ENCODE measurements around the gene AFG1L. TPM values are rescaled to one million over a fixed set of nuclear protein-coding genes. Genes with fewer than 3 reads are reported as not detected.
"Not testable (repeated sequence)": the region's sequence is repeated elsewhere in the genome, so short reads cannot be mapped to it uniquely, and the experiment has no call there.

The AFG1L gene
- total RNA-seq, 4 donors from 2014 or later = 2.8 to 10.5 (median 3.9) TPM

DNA sequence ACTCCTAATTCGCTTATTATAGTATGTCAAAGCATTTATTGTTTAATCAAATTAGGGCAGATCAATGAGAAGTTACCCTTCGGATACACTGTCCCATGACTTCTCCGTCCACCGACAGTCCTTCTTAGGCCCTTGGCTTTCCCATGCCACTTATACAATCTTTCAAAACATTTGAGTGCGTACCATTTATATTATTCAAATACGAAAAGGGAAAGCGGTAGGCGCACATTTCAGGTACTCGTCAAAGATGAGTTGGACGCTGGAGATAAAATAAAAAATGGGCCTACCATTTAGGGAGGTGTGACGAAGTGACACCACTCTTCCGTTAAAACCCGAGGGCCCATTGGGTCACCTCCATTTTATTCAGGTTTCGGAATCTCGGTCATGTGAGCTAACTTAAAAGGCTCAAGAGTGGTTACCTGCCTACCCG is 542 bp upstream of the AFG1L start:
- Histone ChIP-seq H3K9me3 (no peaks in the 10 kb centered on the region), H3K4me1 (peaks cover 7 to 17% (median 7%) of the 10 kb centered on the region in 3 donors), H3K4me3 (peak overlapping the region; percentile 70 to 93 (median 85)), H3K27ac (peak overlapping the region; percentile 94 to 99 (median 95)), H3K36me3 (no peaks in the 10 kb centered on the region), H3K27me3 (no peaks in the 10 kb centered on the region)
- no peak for TF ChIP-seq POLR2A (IDR thresholded peaks at IDR 0.05)
- TF ChIP-seq, protein P1, sequence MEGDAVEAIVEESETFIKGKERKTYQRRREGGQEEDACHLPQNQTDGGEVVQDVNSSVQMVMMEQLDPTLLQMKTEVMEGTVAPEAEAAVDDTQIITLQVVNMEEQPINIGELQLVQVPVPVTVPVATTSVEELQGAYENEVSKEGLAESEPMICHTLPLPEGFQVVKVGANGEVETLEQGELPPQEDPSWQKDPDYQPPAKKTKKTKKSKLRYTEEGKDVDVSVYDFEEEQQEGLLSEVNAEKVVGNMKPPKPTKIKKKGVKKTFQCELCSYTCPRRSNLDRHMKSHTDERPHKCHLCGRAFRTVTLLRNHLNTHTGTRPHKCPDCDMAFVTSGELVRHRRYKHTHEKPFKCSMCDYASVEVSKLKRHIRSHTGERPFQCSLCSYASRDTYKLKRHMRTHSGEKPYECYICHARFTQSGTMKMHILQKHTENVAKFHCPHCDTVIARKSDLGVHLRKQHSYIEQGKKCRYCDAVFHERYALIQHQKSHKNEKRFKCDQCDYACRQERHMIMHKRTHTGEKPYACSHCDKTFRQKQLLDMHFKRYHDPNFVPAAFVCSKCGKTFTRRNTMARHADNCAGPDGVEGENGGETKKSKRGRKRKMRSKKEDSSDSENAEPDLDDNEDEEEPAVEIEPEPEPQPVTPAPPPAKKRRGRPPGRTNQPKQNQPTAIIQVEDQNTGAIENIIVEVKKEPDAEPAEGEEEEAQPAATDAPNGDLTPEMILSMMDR (IDR thresholded peaks at IDR 0.05) = no peak
- intact Hi-C loops (cut with DNase I) = no loop called here
- whole genome bisulfite sequencing, 2 donors = 30 to 31% methylated on average over 16 of the region's 16 CpGs
- no peak for DNase-seq

DNA sequence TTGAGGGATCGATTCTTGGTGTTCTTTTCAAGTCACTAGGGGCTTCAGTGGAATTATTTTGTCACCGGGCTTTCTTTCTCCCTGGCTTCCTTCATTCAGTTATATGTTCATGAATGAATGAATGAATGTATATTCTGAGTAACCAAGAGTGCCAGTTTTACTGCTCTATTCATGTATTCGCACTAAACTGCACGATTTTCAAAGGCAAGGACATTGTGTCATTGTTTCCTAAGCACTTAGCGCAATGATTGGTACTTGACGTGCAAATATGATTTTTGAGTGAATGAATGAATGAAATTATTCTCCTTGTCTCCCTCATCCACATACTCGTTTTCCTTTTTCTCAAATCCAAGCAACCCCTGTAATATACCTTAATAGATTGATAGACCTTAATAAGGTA is 822 bp downstream of the AFG1L start:
- no peak for DNase-seq
- H3K36me3 ChIP-seq = no peaks in the 10 kb centered on the region
- H3K9me3 ChIP-seq = no peaks in the 10 kb centered on the region
- H3K27me3 ChIP-seq = no peaks in the 10 kb centered on the region
- peaks cover 7 to 17% (median 7%) of the 10 kb centered on the region in 3 donors for H3K4me1 ChIP-seq
- TF ChIP-seq POLR2A (IDR thresholded peaks at IDR 0.05) = no peak
- TF ChIP-seq, protein P1 (IDR thresholded peaks at IDR 0.05) = no peak
- peak overlapping the region; percentile 70 to 93 (median 85) for H3K4me3 ChIP-seq
- peak overlapping the region; percentile 94 to 99 (median 95) for H3K27ac ChIP-seq
- 46 to 58% methylated on average over 7 of the region's 7 CpGs for WGBS, 2 donors
- intact Hi-C loops (cut with DNase I) = no loop called here

DNA sequence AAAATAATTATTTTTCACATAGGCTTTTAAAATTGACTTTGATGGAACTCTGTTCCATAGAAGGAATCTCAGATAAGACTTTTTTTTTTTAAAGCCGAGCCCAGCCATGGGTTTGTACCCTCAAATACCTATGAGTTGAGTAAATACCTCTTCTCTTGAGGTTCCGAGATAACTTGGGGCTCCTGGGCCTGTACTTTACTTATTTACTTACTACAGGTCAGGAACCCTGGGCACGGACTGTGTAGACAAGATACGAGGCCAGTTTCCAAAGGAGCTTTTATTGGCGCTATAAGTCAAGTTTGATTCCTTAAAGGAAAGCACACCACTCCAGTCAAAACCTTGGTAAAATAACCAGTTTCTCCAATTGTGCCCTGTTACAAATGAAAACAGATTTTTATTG is 7.5 kb downstream of the AFG1L start:
- H3K27me3 ChIP-seq = no peaks in the 10 kb centered on the region
- no peak overlapping the region for H3K4me3 ChIP-seq
- no peak for TF ChIP-seq POLR2A (IDR thresholded peaks at IDR 0.05)
- TF ChIP-seq, protein P1 (IDR thresholded peaks at IDR 0.05) = no peak
- no peaks in the 10 kb centered on the region for H3K9me3 ChIP-seq
- H3K4me1 ChIP-seq = no peaks in the 10 kb centered on the region
- no peak for DNase-seq
- 89 to 97% methylated on average over 5 of the region's 5 CpGs for WGBS, 2 donors
- no peak overlapping the region for H3K27ac ChIP-seq
- no peaks in the 10 kb centered on the region for H3K36me3 ChIP-seq
- intact Hi-C loops (cut with DNase I) = no loop called here

DNA sequence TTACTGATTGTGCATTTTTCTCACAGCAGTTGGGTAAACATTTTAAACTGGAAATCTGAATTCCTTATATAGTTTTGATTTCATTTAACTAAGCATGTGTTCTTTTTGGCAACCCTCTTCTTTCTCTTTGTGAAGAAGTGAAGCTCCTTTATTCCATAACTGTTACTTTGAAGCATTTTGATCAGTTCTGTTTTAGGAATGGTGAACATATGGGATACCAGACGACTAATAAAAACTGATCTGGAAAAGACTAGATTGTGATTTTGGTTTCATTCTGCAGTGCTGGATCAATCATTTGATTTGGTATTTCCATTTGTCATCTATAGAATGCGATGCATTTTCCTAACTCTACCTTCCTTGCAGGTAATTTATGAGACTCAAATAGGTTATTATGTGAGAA is 9.8 kb downstream of the AFG1L start:
- no peaks in the 10 kb centered on the region for H3K36me3 ChIP-seq
- no peaks in the 10 kb centered on the region for H3K4me1 ChIP-seq
- DNase-seq = no peak
- H3K9me3 ChIP-seq = no peaks in the 10 kb centered on the region
- no peak overlapping the region for H3K4me3 ChIP-seq
- TF ChIP-seq POLR2A (IDR thresholded peaks at IDR 0.05) = no peak
- TF ChIP-seq, protein P1 (IDR thresholded peaks at IDR 0.05) = no peak
- intact Hi-C loops (cut with DNase I) = no loop called here
- H3K27me3 ChIP-seq = peaks cover 0 to 2% (median 0%) of the 10 kb centered on the region in 4 donors
- H3K27ac ChIP-seq = no peak overlapping the region
- WGBS, 2 donors = 89 to 92% methylated on average over 2 of the region's 2 CpGs

DNA sequence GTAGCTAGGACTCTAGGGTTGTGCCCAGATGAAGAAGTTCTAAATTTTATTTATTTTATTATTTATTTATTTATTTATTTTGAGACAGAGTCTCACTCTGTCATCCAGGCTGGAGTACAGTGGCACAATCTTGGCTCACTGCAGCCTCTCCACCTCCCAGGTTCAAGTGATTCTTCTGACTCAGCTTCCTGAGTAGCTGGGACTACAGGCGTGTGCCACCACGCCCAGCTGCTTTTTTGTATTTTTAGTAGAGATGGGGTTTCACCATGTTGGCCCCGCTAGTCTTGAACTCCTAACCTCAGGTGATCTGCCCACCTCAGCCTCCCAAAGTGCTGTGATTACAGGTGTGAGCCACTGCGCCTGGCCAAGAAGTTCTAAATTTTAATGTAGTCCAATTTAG is 13.8 kb downstream of the AFG1L start:
- intact Hi-C loops (cut with DNase I) = not testable (repeated sequence)
- WGBS, 2 donors = 41 to 54% methylated on average over 4 of the region's 4 CpGs

DNA sequence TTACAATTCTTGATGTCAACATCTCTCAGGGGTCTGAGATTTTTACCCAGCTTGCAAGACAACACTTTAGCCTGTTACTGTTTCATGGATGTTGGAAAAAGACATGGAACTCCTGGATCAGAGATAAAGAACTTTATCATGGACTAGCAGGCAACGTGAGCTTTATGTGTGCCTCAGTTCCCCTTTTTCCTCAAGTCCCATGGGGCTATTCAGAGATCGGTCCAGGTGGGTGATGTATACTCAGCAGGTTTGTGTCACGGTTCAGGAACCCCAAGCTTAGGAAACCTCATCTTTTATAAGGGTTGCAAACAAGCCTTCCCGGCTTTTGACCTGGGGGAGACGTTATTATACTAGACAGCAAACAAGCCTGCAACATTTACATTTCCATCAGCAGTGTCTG is 15.0 kb downstream of the AFG1L start:
- 87 to 94% methylated on average over 5 of the region's 5 CpGs for WGBS, 2 donors
- intact Hi-C loops (cut with DNase I) = no loop called here
- no peaks in the 10 kb centered on the region for H3K9me3 ChIP-seq
- H3K27me3 ChIP-seq = peaks cover 0 to 2% (median 0%) of the 10 kb centered on the region in 4 donors
- DNase-seq = no peak
- H3K36me3 ChIP-seq = no peaks in the 10 kb centered on the region
- H3K4me3 ChIP-seq = no peak overlapping the region
- no peaks in the 10 kb centered on the region for H3K4me1 ChIP-seq
- no peak overlapping the region for H3K27ac ChIP-seq
- TF ChIP-seq POLR2A (IDR thresholded peaks at IDR 0.05) = no peak
- TF ChIP-seq, protein P1 (IDR thresholded peaks at IDR 0.05) = no peak

More for the DNA sequence above, 13.8 kb downstream of the AFG1L start:
- H3K27ac ChIP-seq, H3K4me1 ChIP-seq, H3K36me3 ChIP-seq, H3K9me3 ChIP-seq, H3K27me3 ChIP-seq, H3K4me3 ChIP-seq, DNase-seq: not testable (repeated sequence)
